DND-41 (cell line): ENCODE results near the gene POT1.

Source experiments
- CTCF ChIP-seq: IDR thresholded peaks from 2 replicates; pipeline ENCODE4 v1.5.1; 2012; ENCODE audit warnings: borderline replicate concordance, low read length, moderate library complexity, mild to moderate bottlenecking; ENCODE audit not compliant: poor library complexity, severe bottlenecking; ENCODE audit errors: extremely low read depth
- EZH2 ChIP-seq: IDR thresholded peaks from 3 replicates; pipeline ENCODE4 v1.6.1; 2012; ENCODE audit warnings: borderline replicate concordance, low read depth, mild to moderate bottlenecking, moderate library complexity, low read length, inconsistent platforms; ENCODE audit not compliant: severe bottlenecking

- no peak for TF ChIP-seq CTCF
- TF ChIP-seq EZH2: no peak
Measured at GRCh38 chr7:124785994-124786393, 143.6 kb downstream of the POT1 start.
